Measurements from ENCODE around the gene CHST12.
"Not testable (repeated sequence)": the region's sequence is repeated elsewhere in the genome, so short reads cannot be mapped to it uniquely, and the experiment has no call there.

CHST12 gene

DNA sequence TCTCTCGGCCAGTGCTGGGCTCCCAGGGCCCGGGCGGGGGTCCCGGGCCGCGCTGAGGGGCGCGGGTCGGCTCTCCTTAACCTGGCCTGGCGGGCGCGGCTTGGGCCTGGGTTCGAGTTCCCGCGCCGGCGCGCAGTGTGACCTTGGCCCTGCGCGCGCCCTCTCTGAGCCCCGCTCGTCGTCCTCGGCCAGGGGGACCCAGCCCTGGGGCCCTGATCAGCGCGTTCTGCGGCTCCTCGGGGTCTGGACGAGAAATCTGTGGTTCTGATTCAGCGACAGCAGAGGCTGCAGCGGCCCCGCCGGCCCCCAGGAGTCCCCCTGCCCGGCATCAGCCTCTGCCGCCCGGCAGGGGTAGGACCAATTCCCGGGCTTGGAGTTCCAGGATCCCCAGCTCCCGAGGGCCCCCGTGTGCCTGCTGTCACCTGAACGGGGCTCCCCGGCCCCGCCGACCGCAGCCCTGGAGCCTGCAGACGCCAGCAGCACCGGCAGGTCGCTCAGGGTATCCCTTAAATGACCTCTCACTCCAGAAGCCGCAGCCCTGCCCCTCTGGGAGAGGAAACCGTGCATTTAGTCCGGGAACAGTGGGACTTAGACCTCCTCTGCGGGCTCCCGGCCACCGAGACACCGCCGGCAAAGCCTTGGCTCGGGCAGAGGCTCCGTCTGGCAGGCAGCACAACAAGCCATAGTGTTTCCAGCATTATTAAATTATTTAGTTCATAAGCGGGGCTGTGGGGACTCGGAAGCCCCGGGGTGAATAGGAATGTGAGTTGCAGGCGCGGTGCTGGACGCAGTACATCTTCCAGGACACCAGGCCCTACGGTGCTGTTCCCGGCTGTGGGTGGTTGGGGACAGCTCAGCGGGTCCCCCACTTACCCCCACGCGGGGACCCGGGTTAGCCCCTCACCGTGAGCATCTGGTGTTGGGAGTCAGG, 572 bp downstream of the CHST12 start:
- no peak for DNase-seq (ENCODE audit: low read depth in 2 of 2, low spot score in 1 of 2)

- no peak for DNase-seq (ENCODE audit: low read depth in 2 of 2, low spot score in 1 of 2)
Measured at GRCh38 chr7:2404714-2405119, 1.3 kb downstream of the CHST12 start.

GRCh38 chr7:2405201-2405600, 1.8 kb downstream of the CHST12 start:
- no peak for DNase-seq (ENCODE audit: low read depth in 2 of 2, low spot score in 1 of 2)

DNA sequence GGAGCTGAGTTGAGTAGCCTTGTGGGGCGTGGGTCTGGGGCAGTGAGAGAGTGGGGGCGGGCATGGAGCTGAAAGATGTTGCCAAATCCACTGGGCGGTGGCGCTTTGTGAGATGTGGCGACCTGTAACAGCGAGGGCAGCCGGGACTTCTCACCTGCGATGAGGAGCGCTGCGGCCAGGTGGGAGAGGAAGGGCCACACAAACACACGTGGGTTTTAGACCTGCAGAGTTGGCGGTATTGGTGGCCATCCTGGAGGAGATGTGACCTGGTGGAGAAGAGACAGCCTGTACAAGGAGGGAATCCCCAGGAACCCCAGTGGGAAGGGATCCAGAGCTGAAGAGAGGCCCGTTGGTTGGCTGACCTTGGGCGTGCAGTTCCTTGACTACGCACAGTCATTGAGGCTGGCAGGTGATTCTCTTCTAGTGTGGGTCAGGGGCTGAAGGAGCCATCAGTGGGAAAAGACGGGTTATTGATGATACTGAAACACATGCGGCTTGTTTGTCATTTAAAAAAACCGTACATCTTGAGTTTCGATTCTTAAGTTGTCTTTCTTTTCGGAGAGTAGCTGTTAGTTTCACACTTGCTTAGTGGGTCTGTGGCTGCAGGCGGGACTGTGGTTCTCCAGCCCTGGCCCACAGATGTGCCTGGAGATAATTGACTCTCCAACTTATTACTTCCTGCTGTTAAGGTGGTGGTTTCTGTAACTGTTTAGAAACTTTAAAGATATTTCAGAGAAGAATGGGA, 2.4 kb downstream of the CHST12 start:
- no peak for DNase-seq (ENCODE audit: low read depth in 2 of 2, low spot score in 1 of 2)

- DNase-seq (ENCODE audit: low read depth in 2 of 2, low spot score in 1 of 2), result no peak
Measured at GRCh38 chr7:2409745-2410414, 6.5 kb downstream of the CHST12 start.

- no peak for DNase-seq (ENCODE audit: low read depth in 2 of 2, low spot score in 1 of 2)
Measured at GRCh38 chr7:2411049-2411448, 7.6 kb downstream of the CHST12 start.

DNA sequence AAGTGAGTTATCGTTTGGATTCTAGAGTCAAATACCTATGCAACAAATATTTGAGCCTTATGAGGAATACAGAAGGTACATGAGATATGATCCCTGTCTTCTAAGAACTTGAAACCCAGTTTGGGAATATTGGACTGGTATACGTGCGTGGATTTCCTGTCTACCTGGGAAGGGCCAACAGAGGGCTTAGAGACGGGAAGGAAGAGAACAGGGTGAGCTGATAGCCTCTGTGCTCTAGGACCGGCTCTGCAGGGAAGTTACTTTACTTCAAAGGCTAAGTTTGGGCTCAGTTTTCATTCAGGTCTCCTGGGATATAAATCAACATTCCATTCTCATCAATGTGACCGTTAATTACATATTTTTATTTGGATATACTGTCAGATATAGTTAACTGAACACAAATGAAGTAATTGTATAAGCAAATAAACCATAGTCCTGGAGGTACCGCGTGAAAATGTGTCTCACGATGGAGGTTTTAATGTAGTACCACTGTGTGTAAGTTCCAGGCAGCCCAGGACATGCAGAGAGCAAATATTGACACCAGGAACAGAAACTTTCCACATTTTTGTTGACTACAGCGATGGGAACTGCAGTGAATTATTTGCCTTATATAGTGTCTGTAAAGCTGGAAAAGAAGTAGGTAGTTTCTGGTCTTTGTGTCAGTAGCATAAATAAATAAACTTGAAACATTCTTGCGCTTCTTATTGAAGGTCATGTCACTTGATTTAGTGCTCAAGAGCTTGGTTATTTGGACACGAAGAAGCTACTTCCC, 8.6 kb downstream of the CHST12 start:
- DNase-seq (ENCODE audit: low read depth in 2 of 2, low spot score in 1 of 2), result no peak

DNA sequence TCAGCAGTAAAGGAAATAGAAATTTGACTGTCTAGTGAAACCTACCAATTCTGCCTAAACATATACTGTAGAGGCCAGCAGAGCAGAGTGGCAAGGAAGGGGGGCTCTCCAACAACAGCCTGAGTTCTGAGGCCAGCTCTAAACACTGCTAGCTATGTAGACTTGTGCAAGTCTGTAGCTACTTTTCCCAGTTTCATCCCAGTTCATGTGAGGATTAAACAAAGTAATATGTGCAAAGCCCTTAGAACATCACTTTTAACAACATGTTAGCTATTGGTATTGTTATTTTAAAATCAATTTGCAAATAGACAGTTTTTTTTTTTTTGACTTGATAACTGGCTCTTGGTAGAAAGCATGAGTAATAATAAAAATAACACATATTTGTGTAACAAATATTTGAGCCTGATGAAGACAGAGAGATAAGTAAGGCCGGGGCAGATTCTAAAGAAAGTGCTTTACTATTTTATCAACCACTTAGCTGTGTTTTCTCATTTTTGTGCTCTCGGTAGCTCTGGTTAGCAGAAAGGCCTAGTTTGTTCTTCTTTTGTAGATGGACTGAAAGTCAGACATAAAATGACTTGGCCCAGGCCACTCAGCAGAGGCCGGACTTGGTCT, 9.3 kb downstream of the CHST12 start:
- no peak for DNase-seq (ENCODE audit: low read depth in 2 of 2, low spot score in 1 of 2)

- no peak for DNase-seq (ENCODE audit: low read depth in 2 of 2, low spot score in 1 of 2)
Measured at GRCh38 chr7:2416063-2416462, 12.7 kb downstream of the CHST12 start.

- no peak for DNase-seq (ENCODE audit: low read depth in 2 of 2, low spot score in 1 of 2)
Measured at GRCh38 chr7:2416650-2417049, 13.2 kb downstream of the CHST12 start.

GRCh38 chr7:2417178-2417577, 13.8 kb downstream of the CHST12 start:
- DNase-seq (ENCODE audit: low read depth in 2 of 2, low spot score in 1 of 2), result not testable (repeated sequence)

- DNase-seq (ENCODE audit: low read depth in 2 of 2, low spot score in 1 of 2), result peak in 1 of 2 donors; percentile 25
Measured at GRCh38 chr7:2417981-2418481, 14.6 kb downstream of the CHST12 start.

DNA sequence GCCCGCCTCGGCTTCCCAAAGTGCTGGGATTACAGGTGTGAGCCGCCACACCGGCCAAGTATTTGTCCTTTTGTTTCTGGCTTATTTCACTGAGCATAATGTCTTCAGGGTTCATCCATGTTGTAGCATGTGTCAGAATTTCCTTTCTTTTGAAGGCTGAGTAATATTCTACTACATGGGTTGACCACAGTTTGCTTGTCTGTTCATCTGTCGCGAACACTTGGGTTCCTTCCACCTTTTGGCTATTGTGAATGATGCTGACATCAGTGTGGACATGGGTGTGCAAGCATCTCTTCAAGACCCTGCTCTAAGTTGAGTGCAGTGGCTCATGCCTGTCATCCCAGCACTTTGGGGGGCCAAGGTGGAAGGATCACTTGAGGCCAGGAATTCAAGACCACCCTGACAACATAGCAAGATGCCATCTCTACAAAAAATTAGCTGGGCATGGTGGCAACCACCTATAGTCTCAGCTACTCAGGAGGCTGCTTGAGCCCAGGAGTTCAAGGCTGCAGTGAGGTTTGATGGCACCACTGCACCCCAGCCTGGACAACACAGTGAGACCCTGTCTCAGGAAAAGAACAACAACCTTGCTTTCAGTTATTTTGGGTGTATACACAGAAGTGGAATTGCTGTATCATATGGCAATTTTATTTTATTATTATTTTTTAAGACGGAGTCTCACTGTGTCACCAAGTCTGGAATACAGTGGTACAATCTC, 17.0 kb downstream of the CHST12 start:
- DNase-seq (ENCODE audit: low read depth in 2 of 2, low spot score in 1 of 2), result no peak

DNA sequence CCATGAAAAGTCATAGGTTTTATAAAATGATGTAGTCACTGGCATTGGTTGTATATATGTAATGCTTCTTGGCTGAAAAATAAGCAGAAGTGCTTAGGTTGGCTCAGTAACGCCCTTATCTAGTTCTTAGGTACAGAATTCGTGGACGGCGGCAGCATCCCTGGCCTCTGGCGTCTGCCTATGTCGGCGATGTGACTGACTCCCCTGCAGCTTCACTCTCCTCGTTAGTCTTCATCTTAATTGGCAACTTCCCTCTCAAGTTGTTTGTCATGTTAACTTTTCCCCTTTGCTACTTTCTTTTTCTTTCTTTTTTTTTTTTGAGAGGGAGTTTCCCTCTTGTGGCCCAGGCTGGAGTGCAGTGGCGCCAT, 18.5 kb downstream of the CHST12 start:
- DNase-seq (ENCODE audit: low read depth in 2 of 2, low spot score in 1 of 2), result no peak

DNA sequence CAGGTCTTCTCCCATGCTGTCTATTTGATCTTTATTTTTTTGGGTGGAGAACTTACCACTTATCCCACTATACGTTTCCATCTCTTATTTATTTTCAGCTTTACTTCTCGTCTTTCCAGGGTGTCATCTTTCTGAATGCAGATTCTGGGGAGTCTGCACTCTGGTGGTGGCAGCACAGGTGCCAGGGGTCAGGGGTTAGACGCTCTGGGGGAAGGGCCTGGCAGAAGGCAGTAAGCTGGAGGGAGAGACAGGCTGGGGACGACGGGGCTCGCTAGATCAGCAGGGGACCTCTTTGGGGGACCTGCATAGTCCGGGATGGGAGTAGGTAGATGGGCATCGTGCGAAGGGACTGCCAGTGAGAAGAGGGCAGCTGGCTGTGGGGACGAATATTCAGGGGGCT, 22.3 kb downstream of the CHST12 start:
- DNase-seq (ENCODE audit: low read depth in 2 of 2, low spot score in 1 of 2), result no peak

GRCh38 chr7:2431260-2431867, 28.0 kb downstream of the CHST12 start:
- DNase-seq (ENCODE audit: low read depth in 2 of 2, low spot score in 1 of 2), result peak in 1 of 2 donors; percentile 27

DNA sequence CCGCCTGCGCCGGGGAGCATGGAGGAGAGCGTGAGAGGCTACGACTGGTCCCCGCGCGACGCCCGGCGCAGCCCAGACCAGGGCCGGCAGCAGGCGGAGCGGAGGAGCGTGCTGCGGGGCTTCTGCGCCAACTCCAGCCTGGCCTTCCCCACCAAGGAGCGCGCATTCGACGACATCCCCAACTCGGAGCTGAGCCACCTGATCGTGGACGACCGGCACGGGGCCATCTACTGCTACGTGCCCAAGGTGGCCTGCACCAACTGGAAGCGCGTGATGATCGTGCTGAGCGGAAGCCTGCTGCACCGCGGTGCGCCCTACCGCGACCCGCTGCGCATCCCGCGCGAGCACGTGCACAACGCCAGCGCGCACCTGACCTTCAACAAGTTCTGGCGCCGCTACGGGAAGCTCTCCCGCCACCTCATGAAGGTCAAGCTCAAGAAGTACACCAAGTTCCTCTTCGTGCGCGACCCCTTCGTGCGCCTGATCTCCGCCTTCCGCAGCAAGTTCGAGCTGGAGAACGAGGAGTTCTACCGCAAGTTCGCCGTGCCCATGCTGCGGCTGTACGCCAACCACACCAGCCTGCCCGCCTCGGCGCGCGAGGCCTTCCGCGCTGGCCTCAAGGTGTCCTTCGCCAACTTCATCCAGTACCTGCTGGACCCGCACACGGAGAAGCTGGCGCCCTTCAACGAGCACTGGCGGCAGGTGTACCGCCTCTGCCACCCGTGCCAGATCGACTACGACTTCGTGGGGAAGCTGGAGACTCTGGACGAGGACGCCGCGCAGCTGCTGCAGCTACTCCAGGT, 29.7 kb downstream of the CHST12 start:
- no peak for DNase-seq (ENCODE audit: low read depth in 2 of 2, low spot score in 1 of 2)

GRCh38 chr7:2433713-2434550, 30.5 kb downstream of the CHST12 start:
- no peak for DNase-seq (ENCODE audit: low read depth in 2 of 2, low spot score in 1 of 2)

Measured in stimulated activated CD8-positive, alpha-beta memory T cell treated with anti-CD3 and anti-CD28 coated beads, Interleukin-4, amount 100 ng/mL, for 1 hour (primary cell).